GM20431 (cell line): ENCODE results near the gene RIPPLY2.
"Not testable (repeated sequence)": the region's sequence is repeated elsewhere in the genome, so short reads cannot be mapped to it uniquely, and the experiment has no call there.

Experiments
- in situ Hi-C: fragments of 300-500 bp; cut with MseI, MboI; formaldehyde crosslinking; loops from one replicate; pipeline ENCODE4 v1.15.0; 2020; ENCODE audit warnings: low sequenced_read_pairs; ENCODE audit not compliant: unreplicated experiment

The RIPPLY2 gene, protein sequence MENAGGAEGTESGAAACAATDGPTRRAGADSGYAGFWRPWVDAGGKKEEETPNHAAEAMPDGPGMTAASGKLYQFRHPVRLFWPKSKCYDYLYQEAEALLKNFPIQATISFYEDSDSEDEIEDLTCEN

DNA sequence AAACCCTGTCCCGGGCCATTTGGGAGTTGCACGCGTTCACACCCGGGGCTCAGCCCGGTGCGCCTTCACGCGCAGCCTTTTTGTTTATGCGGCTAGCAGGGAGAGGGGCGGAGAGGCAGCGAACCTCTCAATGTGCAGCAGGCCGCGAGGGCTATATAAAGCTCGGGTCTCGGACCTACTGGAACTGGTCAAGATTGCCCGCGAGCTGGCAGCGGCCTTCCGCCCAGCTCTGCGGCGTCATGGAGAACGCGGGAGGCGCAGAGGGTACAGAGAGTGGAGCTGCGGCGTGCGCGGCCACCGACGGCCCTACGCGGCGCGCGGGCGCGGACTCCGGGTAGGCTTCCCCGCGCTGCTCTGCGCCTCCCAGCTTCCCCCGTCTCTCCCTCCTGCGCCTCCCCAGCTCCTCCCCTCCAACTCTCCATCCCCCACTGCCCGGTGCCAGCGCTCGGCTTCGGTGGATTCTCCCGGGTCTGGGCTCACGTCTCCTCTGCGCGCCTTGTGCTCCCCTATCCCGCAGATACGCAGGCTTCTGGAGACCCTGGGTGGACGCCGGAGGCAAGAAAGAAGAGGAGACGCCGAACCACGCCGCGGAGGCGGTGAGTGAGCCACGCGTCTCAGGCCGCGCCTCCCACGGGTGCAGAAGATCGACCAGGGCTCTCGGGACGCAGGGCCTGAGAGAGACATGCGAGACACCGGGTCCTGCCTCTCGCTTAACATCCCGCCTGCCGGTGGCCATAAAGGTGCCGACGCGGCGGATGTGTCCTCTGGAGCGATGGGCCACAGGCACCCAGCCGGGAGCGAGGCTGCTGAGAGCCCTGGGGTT lies at the start of gene RIPPLY2:
Gene RIPPLY2 (plus strand): TSS at position 183 of the 823 bp plus-strand sequence. CDS start 57 bp downstream, at position 240.
- in situ Hi-C loops, result no loop called here

DNA sequence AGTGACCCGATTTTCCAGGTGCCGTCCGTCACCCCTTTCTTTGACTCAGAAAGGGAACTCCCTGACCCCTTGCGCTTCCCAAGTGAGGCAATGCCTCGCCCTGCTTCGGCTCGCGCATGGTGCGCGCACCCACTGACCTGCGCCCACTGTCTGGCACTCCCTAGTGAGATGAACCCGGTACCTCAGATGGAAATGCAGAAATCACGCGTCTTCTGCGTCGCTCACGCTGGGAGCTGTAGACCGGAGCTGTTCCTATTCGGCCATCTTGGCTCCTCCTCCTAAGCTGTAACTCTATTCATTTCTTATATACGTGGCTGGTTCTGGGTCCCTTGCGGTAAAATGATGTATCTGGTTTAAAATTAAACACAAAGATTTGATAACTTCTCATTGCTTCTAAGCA lies 49.7 kb upstream of the RIPPLY2 start:
- in situ Hi-C loops, result not testable (repeated sequence)

DNA sequence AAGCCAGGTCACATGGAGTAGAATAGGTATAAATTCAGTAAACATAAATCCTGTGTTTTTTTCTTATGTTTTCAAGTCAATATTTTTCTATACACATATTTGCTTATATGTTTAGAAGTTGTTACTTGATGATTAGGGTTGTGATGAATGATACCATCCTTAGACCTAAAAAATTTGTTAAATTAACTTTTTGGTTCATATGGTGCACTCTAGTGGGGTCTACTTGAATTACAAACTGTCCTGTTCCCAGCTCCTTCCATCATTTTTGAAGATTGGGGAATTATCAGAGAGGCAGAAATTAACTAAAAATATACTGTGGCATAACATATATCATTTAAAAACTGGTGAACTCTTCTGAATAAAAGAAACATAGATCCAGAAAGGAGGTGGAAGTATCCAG lies 48.3 kb upstream of the RIPPLY2 start:
- in situ Hi-C loops, result no loop called here

DNA sequence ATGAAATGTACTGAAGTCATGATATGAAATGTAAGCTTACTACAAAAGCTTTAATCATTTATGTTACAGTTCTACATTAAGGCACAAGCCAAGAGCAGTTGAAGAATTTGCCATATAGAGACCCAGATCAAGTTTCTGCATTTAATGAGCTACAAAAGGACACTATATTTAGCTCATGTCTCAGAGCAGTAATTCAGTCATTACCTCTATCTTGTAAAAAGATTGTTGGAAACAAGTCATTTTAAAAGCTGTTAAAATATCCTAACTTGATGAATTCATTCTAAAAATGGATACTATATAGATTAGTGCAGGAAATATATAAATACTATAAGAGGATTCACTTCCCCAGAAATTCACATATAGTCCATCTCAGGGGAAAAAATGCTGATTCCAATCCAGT lies 45.2 kb upstream of the RIPPLY2 start:
- in situ Hi-C loops, result no loop called here

DNA sequence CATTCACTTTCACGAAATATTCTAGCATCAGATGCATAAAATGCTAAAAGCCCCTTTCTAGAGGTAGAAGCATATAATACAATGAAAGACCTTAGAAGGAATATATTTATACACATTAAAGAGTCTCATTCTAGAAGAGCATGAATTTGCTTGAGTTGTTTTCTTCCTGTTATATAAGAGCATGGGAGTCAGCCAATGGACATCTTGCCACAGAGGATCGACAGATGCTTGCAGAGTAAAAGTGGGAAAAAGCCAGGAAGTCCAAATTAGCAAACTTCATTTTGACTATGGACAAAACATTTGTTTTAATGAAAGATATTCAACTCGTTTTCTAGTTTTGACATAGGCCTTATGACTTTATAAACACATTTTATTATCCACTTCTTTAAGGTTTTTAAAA lies 44.2 kb upstream of the RIPPLY2 start:
- in situ Hi-C loops, result no loop called here

DNA sequence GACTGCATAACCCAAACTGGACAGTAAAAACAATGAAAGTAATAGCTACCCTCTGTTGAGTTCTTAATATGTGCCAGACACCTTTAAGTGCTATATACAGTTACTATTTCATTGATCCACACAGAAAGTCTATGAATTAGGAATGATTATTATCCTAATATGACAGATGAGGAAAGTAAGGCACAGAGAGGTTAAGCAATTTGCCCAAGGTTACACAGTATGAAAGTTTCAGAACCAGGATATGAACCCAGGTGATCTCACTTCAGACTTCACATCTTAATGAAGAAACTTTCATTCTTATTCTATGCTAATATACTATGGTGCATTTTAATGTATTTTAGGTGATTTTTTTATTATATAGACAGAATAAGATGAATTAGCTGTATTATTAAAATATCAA lies 40.6 kb upstream of the RIPPLY2 start:
- in situ Hi-C loops, result no loop called here

DNA sequence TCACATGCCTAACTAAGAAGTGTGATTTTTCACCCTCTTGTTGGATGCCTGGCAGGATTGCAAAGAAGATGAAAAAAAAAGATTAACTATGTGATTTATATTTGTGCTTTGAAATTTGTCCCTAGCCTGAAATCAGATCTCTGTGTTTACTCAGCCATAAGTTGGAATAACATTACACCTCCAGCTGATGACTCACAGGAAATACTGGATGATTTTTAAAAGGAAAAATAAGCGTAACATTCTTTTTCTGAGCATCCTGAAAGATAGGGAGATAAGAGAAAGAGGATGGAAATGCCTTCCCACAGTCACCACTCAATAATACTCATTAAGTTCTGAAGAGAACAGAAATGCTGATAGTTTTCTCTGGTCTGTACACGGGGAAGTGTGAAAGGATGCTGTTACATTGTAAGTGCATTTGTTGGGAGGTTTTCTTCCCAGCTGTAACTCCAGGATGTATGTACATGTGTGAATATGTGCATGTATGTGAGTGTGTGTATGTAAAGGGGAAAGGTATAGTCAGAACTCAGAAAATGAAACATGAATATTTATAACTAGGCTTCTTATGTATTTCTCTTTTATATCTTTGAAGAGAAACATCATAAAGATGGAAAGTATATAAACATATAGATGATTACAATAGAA lies 37.4 kb upstream of the RIPPLY2 start:
- in situ Hi-C loops, result no loop called here

DNA sequence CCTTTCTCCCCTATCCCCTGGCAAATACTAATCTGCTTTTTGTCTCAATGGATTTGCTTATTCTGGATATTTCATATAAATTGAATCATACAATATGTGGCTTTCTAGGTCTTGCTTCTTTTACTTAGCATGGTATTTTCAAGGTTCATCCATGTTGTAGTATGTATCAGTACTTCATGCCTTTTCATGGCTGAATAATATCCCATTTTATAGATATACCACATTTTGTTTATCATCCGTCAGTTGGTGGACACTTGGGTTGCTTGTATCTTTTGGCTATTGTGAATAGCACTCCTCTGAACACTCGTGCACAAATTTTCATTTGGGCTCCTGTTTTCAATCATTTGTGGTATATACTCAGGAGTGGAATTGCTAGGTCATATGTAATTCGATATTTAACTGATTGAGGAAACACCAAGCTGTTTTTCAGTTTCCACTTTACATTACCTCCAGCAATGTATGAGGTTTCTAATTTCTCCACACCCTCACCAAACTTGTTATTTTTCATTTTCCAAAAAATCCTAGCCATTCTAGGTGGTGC lies 30.5 kb upstream of the RIPPLY2 start:
- in situ Hi-C loops, result no loop called here

DNA sequence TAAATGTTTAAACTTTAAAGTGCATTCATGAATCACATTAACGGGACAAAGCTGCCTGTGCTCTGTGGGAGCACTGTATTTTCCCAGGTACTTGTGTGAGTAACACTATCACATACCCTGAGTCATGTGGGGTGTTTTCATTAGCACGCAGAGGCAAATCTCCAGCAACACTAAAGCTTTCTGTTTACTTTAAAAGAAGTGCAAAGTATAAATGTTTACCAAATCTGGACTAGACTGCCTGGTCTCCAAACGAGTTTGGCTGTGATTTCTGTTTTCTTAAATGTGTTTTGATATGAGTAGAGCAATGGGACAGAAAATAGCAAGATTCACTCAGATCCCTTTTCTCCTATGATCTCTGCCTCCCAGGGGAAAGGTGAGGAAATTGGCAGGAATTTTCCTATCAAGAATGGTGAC lies 28.8 kb upstream of the RIPPLY2 start:
- in situ Hi-C loops, result no loop called here

DNA sequence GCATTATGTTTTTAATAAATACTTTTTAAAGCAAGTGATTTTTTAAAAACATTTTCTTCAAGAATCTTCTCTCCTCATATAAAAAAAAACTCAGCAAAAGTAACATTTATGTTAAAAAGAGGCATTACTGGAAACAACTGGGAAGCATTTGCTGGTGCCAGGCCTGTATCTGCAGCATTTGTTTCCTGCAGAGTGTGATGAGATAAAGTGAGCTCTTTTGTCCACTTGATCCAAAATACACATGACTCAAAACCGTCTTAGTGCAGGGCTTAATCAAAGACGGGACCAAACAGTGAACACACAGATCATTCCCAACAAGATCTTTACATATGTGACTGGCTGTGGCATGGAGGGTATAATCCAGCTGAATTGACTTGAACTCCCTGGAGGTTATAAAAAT lies 28.3 kb upstream of the RIPPLY2 start:
- in situ Hi-C loops, result no loop called here

DNA sequence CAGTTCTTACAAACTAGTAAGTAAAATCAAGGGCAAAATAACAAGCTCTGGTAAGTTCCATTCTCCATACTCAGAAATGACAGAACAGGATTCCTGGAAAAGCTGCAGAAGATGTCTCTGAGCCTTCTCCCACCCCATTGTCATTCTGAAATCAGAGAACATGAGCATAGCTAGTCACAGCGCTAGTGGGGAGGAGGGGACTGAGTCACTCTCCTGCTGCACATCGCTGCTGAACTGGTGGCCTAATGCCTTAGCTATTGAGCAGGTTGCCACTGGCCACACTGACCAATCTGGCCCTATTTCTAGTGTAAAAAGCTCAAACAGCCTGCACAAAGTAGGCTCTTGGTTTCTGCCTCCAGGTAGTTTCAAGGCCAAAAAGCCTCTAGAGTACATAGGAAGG lies 26.1 kb upstream of the RIPPLY2 start:
- in situ Hi-C loops, result no loop called here

DNA sequence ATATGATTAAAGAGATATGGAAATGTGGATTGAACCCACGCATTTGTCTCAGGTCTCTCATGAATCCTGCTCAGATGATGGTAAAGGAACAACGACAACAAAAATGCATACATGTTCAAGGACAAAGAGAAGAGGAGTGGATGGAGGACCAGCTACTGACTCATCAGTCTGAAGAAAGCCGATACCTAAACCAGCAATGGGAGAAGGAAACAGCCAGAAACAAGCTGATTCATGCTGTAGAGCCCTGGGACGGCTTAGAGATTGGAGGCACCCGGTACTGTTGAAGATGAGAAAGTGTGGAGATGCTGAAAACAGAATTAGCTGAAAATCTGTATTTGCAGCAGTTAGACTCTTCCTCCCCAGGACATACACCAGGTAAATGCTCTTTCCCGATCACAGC lies 14.4 kb upstream of the RIPPLY2 start:
- in situ Hi-C loops, result no loop called here

DNA sequence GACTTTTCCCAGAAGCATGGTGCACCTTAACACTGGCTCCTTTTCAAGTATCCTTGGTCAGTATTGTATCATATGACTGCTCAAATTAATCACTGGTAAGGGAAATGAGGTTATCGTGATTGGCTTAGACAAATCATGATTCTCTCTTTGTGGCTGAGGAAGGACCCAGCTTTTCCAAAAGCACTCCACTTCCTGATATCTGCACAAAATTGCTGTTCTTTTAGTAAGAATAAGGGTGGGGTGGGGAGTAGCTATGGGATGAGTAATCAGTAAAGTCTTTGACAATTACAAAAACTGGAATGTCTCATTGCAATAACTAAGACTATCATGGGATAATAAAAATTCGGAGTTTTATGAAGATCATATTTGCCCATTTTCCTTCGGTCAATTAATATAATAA lies 9.0 kb upstream of the RIPPLY2 start:
- in situ Hi-C loops, result no loop called here

DNA sequence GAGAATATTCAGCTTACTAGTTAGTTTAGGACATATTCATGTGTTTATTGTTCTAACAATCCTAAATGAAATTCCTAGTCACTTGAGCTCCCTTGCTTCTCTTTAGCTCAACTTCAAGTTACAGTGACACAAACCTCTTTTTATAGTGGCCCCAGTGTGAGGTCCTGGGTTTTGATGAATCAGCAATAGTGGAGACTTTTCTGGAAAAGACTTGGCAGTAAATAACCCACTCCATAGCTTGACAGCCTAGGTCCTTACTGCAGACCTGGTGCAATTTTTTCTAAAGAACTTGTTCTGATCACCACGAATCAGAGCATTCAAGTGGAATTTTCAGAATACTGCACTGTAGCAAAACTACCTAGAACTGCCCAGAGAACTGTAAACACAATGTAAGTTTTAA lies 6.9 kb upstream of the RIPPLY2 start:
- in situ Hi-C loops, result no loop called here

DNA sequence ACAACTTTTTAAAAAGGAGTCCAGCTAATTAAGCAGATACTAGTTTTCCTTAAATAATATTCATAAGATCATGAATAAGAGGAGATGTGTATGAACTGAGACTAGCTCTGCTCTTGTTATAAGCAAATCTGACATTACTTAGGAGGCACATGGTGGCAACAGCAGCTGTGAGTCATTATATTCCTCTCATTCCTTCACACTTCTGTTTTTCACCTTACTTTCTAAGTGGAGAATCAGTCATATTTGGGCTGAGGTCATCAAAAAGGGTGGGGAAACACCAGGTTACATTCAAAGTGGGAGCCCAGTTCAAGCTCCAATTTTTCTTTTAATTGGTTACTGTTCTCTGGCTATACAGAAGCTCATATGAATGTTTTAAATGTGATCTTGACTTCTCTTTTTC lies 6.0 kb upstream of the RIPPLY2 start:
- in situ Hi-C loops, result no loop called here

DNA sequence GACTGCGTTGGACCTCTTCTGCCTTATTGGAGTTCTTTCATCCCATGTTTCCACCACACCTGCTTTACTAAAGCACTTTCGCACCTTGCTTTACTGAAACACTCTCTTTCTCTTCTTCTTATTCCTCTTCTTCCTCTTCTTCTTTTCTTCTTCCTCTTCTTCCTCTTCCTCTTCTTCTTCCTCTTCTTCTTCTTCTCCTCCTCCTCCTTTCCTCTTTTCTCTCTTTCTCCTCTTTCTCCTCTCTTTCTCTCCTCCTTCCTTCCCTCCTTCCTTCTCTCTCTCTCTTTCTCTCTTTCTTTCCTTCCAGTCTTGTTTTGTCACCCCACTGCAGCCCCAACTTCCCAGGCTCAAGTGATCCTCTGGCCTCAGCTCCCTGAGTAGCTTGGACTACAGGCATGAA lies 4.0 kb upstream of the RIPPLY2 start:
- in situ Hi-C loops, result no loop called here

DNA sequence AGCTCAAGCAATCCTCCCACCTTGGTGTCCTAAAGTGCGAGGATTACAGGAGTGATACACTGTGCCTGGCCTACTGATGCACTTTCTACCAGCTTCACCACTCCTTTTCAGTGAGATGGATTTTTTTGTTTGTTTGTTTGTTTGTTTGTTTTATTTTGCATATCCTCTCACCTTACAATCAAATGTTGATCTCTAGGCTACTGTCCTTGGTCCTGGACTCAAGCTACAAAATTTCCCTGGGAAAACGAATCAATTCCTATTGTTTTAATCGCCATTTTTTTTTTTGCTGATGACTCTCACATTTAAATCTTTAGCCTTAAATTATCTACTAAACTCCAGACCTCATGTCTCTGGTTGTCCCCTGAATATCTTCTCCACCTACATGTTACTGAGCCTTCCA lies 3.5 kb upstream of the RIPPLY2 start:
- in situ Hi-C loops, result no loop called here

DNA sequence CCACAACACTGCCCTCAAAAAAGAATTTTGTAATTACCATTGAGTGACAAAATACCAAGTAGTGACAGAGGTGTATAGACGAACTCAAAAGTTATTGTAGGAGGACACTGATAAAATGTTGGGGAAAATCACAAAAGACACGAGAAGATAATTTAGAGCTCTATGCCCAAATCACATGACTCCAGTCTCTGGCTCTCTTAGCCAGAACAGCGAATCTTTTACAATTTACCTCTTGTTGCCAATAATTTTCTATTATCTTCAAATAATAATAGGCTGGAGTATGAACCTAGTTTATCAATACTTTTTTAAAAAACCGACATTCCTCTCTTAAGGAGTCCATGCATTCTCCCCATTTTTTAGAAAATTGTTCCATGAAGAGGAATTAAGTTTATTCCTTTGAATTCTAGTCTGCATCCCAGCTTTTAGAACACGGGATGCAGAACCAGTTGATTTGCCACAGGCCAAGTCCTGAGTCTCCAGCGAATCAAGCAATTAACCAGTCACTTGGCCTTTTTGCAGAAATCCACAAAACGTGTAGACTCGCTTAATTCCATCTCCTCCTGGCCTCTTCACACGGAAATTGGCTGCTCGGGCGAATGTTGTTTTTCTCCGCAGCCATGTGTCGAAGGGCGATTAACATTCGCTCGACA lies 507 bp upstream of the RIPPLY2 start:
- in situ Hi-C loops, result no loop called here

DNA sequence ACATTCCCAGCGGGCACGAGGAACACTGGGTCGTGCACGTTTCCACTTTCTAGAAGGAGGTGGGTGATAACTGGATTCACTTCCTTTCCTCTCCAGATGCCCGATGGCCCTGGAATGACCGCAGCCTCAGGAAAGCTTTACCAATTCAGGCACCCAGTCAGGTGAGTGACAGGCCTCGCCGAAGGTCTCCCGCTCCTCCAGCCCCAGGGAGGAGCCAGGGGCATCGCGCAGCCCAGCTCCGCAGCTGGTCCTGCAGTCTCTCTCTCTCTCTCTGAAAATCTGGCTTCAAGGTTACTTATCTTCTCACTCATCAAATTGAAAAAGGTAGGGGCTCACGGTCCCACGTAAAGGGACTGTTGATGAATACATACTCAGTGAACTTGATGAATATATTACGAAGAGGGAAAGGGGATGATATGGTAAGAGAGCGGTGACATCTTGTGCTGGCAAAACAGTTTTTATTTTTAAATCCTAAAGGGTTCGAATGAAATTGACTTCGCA lies 891 bp downstream of the RIPPLY2 start:
- in situ Hi-C loops, result no loop called here

DNA sequence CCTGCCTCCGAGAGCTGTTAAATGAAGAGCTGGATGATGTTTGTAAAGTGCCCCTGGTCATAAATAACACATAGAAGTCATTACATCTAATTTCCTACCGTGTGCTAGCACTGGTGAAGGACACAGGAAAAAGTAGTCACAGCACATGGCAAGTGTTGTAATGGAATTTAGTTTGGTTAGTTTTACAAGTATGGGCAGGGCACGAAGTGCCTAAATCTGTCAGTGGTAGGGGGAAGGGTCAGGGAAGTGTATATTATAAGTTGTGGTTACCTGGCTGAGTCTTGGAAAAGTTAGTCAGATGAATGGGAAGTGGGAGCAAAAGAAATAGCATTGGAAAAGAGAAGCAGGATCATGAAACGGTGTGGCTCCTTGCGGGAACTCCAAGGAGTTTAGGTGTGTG lies 1.6 kb downstream of the RIPPLY2 start:
- in situ Hi-C loops, result no loop called here
